H1 (cell line): ENCODE data around the gene TSPEAR. TPM values are rescaled to one million over a fixed set of nuclear protein-coding genes. Genes with fewer than 3 reads are reported as not detected.

Source experiments
- CBX8 ChIP-seq: fragments of 300-800, 300-1000 bp; sonication (generic); IDR thresholded peaks from 2 replicates; pipeline ENCODE4 v1.7.1; 2016; ENCODE audit warnings: low read depth, low read length, borderline replicate concordance
- CHD1 ChIP-seq: IDR thresholded peaks from 2 replicates; pipeline ENCODE4 v1.6.1; 2012; ENCODE audit warnings: low read depth, low read length, improper control_type of control experiment
- EZH2 ChIP-seq: fragments of 200-600 bp; sonication (generic); IDR thresholded peaks from 2 replicates; pipeline ENCODE4 v1.7.1; 2012; ENCODE audit warnings: low read depth, mild to moderate bottlenecking, moderate library complexity, low read length, inconsistent platforms; ENCODE audit not compliant: severe bottlenecking
- POLR2A ChIP-seq, 2 experiments: IDR thresholded peaks; 1 replicate in 1 of 2; 2 replicates in 1 of 2; pipeline ENCODE4 v1.6.1; 2011; ENCODE audit warnings: low read depth in 2 of 2, low read length in 2 of 2, mild to moderate bottlenecking in 2 of 2; ENCODE audit errors: control extremely low read depth in 1 of 2
- polyA plus RNA-seq, 7 experiments: library from polyadenylated mRNA; depleted of rRNA in 3 of 7; stranded (reverse) in 5 of 7; unstranded in 2 of 7; fragments of >200 nt in 5 of 7; fragments of 200-250 nt in 2 of 7; gene quantifications; 1 replicate in 5 of 7; 2 replicates in 1 of 7; 4 replicates in 1 of 7; pipeline versions ENCODE4 v1.2.1 to v1.2.3, GENCODE V29; 2011 to 2013; ENCODE audit warnings: missing spikeins in 2 of 7, mixed read lengths in 2 of 7
- total RNA-seq: library from RNA; stranded (reverse); fragmentation: NEBNext Ultra II Directional; extraction: Animal tissue kit (Norgen Biotek cat#: 25700); gene quantifications from 2 replicates; pipeline ENCODE4 v1.2.1, GENCODE V29; 2021
- TF ChIP-seq, protein P1 (sequence below): IDR thresholded peaks from 2 replicates; pipeline ENCODE4 v1.6.1; 2011; ENCODE audit warnings: low read depth, mild to moderate bottlenecking, low read length; ENCODE audit not compliant: insufficient read depth

The TSPEAR gene
- total and polyA plus RNA-seq, 2 of the 8 experiments (the other 6 are each of a cell fraction or from before 2014, with no cell fraction given): 0.58 to 0.89 TPM

GRCh38 chr21:44699502-44700001 lies 11.8 kb downstream of the TSPEAR start (continued):
- TF ChIP-seq, protein P1, sequence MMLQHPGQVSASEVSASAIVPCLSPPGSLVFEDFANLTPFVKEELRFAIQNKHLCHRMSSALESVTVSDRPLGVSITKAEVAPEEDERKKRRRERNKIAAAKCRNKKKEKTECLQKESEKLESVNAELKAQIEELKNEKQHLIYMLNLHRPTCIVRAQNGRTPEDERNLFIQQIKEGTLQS: no peak
- no peak for TF ChIP-seq POLR2A (IDR thresholded peaks at IDR 0.05; ENCODE audit: control extremely low read depth in 1 of 2, low read depth in 2 of 2, low read length in 2 of 2)
- no peak for TF ChIP-seq EZH2
- TF ChIP-seq CHD1: no peak
- TF ChIP-seq CBX8: no peak
